HG03432 (cell line): Measurements from ENCODE around the gene SLC7A1.
"Not testable (repeated sequence)": the region's sequence is repeated elsewhere in the genome, so short reads cannot be mapped to it uniquely, and the experiment has no call there.

Source experiments
- ATAC-seq: cut with Tn5 transposase; IDR thresholded peaks from one replicate; pipeline ENCODE4 v1.9.1; 2021; ENCODE audit warnings: mild to moderate bottlenecking, moderate library complexity; ENCODE audit not compliant: unreplicated experiment

SLC7A1 gene

DNA sequence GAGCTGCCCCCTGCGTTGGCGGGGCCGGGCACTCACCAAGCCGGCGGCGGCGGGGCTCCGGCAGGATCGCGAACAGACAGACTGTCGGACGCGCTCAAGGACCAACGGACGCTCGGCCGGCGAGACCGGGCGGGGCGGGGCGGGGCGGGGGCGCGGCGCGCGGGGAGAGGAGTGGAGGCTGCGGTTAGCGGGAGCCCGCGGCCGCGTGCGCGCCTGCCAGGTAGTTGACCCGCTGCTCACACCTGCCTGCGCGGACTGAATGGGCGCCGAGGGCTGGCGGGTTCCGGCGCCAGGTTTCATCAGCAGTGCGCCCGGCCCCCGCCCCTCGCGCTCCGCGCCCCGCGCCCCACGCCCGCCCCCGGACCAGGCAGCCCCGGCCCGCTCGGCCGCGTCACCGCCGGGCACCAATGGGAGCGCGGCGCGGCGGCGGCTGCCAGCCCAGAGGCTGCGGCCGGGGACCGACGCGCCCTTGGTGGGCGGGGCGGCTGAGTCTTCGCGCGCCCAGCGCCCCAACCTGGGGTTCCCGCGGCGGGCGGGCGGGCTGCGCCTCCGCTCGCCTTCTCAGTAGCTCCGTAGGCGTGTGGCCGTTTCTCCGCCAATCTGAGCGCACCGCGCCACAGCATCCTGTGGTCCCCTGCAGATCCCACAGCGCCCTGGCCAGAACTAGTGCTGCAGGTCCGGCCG, at the start of gene SLC7A1:
Gene SLC7A1, minus strand, starts transcription at position 309 of the 684 bp plus-strand sequence. CDS start 59,500 bp downstream, outside the sequence.
- ATAC-seq, result peak; percentile 93

DNA sequence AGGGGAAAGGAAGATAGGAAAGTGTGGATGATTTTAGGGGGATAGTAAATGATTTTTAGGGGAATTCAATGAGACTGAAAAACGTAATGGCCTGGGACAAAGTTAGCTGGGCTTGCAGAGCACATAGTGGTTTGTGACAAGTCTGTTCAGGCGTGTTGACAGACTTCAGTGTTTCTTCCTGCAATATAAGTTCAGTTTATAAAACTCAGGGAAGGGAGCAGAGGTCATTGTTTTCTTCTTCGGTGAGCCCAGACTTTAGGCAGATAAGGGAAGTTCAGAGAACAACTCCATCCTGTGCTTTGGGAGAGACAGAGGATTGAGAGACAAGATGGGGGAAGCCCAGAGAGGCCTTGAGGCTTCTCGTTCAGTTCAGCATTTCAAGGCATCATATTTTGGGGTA, 45.2 kb upstream of the SLC7A1 start:
- no peak for ATAC-seq

DNA sequence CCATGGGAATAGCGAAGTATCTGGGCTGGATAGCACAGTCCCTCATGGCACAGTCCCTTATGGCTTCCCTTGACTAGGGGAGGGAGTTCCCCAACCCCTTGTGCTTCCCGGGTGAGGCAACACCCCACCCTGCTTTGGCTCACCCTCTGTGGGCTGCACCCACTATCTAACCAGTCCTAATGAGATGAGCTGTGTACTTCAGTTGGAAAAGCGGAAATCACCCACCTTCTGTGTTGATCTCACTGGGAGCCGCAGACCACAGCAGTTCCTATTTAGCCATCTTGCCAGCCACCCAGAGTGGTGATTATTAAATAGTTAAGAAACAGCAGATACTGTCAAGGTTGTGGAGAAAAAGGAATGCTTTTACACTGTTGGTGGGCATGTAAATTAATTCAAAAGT, 41.3 kb upstream of the SLC7A1 start:
- ATAC-seq, result not testable (repeated sequence)

DNA sequence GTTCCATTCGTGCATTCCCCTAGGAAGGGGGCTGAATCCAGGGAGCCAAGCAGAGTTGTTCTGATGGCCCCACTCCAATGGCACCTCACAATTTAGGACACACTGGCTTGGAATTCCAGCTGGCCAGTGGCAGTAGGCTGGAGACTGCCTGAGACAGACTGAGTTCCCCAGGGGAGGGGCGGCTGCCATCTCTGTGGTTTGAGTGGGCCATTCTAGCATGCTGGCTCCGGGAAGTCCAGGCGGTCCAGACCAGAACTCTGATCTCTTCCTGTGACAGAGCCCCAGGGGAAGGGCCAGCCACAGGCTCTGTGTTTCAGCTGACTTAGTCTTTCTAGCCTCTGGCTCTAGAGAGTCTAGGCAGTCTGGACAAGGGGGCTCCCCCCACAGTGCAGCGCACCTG, 29.5 kb upstream of the SLC7A1 start:
- ATAC-seq, result no peak

DNA sequence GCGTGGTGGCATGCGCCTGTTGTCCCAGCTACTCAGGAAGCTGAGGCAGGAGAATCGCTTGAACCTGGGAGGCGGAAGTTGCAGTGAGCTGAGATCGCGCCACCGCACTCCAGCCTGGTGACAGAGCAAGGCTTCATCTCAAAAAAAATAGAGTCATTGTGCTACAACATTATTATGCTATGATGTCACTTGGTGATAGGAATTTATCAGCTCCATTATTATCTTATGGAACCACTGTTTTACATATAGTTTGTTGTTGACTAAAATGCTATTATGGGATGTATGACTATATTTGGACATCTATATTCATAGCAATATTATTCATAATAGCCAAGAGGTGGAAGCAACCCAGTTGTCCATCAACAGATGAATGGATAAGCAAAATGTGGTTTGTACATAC, 26.4 kb upstream of the SLC7A1 start:
- ATAC-seq, result no peak

DNA sequence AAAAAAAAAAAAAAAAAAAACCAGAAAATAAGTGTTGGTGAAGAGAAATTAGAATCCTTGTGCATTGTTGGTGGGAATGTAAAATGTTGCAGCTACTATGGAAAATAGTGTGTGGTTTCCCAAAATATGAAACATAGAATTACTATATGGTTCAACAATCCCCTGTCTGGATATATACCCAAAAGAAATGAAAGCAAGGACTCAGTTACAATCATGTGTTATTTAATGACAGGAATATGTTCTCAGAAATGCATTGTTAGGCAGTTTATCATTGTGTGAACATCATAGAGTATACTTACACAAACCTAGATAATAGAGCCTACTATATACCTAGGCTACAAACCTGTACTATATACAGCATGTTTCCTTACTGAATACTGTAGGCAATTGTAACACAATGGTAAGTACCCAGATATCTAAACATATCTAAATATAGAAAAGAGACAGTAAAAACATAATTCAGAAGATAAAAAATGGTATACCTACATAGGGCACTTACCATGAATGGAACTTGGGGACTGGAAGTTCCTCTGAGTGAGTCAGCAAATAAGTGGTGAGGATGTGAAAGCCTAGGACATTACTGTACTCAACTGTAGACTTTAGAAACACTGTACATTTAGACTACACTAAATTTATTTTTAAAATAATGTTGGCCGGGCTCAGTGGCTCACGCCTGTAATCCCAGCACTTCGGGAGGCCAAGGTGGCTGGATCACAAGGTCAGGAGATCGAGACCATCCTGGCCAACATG, 25.7 kb upstream of the SLC7A1 start:
- ATAC-seq, result no peak

DNA sequence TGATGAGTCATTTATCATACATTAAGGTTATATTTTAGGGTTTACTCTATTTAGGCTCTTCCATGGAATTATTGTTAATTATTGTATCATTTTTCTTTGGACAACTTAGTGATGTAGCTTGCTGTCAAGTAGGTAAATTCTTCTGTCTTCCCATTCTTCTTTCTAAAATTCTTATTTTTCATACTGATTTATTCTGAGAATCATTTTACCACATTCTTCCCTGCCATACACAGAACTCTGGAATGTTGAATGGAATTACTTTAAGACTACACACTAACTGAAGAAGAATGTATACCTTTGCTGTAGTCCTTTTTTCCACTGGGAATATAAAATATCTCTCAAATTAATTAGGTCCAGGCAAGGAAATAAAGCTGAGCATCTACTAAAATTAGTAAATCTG, 24.5 kb upstream of the SLC7A1 start:
- ATAC-seq, result no peak

DNA sequence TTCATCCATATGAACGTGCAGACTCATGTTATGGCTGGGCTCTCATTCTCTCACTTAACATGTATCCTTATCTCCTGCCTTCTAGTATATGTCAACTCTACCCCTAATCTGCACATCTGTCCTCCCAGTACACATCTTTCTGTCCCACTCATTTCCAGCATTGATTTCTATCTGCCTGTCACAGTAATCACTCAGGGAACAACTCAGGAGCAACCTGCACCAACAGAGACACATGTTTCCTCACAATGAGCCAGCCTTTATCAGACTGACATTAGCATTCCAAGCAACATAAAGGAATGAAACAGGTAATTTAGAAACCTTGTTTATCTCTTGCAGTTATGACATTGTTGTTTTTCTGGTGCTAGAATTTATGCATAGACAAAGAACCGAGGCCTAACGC, 17.6 kb upstream of the SLC7A1 start:
- no peak for ATAC-seq

DNA sequence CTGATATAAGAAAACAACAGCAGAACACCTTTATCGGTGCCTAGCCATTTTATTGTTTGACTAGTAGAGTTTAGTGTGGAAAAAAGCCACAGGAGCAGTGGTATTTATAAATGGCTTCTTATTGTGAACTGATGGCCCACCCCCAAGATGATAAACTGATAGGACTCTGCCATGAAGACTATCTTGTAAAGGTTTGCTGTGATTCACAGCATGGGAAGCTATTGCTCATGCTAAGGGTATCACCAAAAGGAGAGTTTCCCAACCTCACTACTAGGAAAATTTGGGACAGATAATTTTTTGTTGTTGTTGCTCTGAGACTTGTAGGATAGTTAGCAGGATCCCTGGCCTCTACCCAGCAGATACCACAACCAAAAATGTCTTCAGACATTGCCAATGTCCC, 12.0 kb upstream of the SLC7A1 start:
- no peak for ATAC-seq

DNA sequence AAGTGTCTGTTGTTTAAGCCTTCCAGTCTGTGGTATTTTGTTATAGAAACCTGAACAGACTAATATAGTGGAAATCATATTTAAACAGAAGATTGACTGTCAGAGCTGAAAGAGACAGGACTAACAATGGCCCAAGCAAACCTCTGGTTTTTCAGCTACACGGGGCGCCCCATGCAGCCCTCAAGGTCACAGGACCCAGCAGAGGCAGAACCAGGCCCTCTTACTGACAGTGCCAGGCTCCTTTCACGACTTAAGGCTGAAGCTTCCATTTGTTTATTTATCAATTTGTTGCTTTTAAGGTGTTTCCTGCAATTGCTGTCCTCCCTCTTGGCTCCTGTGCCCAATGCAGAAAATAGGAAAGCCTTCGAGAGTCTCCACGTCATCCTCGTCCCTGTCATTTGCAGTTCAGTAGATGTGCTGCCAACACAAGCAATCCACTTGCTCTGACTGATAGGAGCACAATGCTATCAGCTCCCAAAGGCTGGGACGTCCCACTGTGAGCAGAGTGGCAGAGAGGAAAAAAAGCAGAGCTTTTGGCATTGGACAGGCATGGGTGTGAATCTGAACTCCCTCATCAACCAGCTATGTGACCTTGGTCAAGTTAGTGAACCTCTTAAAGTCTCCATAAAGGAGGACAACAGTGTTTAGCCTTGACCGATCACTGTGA, 10.5 kb upstream of the SLC7A1 start:
- ATAC-seq, result no peak

DNA sequence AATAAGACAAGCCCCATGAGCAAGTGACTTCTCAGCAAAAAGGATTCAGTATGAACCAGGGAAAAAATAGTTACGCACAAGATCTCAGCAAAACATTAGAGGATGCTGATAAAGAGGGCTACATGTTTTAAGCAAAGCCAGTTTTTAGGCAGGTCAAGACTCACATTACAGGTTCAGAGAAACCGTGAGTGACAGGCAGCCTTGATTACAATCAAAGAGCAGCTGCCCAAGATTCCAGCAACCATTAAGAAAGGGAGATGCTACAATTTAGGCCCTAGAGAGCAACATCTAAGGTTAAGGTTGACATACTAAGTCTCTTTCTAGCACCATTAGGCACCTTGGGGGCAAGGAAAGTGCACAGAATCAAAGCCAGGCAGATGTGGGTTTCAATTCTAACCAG, 2.8 kb upstream of the SLC7A1 start:
- ATAC-seq, result no peak

DNA sequence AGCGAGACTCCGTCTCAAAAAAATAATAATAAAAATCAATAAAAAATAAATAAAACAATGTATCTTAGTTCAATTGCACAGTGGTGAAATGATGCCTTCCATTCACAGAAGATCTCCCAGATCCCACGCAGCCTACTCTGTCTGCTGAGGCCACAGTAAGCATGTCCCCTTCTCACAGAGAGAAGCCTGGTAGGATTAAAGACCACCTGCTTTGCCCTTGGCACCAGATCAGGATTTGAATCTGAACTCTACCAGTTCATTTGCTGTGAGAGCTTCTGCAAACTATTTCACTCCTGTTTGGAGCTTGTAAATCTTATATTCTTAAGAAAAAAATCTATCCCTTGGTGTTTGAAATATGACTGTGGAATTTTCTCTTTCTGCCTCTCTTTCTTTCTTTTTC, 2.2 kb upstream of the SLC7A1 start:
- ATAC-seq, result no peak

DNA sequence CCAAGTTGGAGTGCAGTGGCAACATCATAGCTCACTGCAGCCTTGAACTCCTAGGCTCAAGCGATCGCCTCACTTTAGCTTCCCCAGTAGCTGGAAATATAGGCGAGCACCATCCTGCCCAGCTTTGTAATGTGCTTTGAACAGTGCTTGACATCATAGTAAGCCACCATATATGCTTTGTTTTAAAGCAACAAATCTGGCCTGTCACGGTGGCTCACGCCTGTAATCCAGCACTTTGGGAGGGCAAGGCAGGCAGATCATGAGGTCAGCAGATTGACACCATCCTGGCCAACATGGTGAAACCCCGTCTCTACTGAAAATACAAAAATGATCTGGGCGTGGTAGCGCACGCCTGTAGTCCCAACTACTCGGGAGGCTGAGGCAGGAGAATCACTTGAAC, 1.8 kb upstream of the SLC7A1 start:
- no peak for ATAC-seq

DNA sequence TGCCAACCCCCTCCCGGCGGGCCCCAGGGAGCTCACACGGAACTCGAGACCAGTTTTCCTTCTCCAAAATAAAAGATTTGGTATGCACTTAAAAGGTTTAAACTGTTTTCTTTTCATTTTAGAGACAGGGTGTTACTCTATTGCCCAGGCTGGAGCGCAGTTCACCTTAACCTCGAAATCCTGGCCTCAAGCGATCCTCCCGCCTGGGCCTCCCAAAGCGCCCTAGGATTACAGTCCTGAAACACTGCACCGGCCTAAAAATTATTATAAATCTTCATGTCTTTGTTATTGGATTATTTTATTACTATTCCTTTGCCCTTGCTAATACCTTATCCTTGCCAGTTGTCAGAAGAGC, 553 bp upstream of the SLC7A1 start:
- no peak for ATAC-seq

DNA sequence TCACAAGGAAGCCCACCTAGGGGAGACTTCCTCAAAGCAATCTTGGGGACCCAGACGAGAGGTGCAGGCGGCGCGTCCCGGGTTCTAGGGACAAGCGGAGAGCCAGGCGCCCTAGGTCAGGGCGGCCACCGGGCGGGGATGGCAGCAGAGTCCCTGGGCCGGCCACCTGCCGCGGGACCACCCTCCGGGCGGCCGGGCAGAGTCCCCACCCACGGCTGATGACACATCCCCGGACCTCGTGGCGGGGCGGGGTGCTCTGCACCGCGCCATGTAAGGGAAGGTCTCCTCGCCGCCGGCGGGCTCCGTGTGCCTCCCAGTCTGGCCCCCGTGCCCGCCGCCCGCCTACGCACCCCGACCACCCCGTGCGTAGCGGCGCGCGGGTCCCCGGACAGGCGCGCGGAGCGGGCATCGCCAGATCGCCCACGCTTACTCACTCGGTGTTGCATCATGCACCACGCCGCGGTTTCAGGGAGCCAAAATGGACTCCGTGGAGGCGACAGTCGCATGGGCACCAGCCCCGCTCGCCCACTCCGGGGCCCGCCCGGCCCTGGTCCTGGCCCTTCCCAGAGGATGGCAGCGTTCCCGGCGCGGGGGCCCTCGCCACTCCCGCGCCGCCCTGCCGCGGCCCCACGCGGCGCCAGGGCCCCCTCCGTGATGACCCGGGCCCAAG, 643 bp downstream of the SLC7A1 start:
- ATAC-seq, result peak; percentile 47

DNA sequence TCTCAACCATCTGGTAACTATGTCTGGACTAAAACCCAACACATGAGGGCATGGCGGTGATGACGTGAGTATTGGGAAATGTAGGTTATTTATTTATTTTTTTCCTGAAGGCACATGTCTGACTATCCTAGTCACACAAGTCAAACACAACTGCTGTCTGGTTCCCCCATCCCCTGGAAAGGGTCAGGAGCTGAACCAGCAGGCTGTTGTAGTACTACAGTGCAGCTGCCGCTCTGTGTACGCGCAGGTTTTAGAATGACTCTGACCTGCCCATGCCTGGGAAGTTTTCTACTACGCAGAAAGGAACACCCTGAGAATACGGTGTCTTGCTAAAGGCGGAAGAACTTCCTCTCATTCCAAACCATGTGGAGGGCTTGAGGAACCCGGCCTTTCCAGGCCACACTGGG, 1.2 kb downstream of the SLC7A1 start:
- ATAC-seq, result peak; percentile 33

DNA sequence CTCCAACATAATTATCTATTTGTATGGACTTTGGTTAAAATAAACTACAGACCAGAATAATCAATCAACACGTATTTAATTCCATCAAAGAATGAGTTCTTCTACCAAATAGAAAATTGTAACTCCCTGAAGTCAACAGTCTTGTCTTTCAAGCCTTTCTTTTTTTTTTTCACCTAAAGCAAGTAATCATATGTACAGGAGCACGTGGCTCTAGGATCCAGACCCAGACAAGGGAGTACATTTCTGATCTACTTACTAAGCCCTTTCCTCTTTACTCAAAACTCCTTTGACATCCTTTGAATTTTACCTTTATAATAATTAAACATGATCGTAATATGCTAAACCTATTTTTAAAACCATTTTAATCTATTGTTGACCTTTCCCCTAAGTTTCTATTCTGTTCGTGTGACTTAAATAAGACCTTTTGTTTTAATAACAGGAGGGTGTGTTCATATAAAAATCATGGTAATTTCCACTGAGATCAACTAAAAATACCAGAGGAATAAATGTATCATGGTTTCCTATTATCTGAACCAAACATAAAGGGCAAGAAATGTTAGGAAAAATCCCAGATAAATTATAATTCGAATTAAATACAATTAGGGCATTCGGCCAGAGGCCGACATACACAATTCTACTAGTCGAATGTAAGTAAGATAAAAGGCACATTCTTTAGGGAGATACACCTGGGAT, 1.7 kb downstream of the SLC7A1 start:
- no peak for ATAC-seq

DNA sequence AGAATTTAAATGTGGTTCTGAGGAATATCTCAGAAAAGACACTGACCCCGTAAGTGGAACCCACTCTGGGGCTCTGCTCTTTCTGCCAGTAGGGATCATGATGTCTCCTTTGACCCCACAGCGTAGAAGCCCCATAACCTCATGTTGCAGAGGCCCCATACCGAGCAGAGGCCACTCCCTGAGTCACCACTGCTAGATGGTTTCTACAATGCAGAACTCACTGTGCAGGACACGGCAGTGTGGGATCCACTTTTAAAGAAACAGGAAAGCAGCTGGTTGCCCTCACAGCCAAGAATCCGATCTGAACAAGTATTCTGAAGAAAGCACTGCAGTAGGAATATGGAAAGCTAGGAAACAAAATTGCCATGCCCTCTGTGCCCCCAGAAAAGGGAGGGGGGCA, 4.2 kb downstream of the SLC7A1 start:
- ATAC-seq, result no peak

DNA sequence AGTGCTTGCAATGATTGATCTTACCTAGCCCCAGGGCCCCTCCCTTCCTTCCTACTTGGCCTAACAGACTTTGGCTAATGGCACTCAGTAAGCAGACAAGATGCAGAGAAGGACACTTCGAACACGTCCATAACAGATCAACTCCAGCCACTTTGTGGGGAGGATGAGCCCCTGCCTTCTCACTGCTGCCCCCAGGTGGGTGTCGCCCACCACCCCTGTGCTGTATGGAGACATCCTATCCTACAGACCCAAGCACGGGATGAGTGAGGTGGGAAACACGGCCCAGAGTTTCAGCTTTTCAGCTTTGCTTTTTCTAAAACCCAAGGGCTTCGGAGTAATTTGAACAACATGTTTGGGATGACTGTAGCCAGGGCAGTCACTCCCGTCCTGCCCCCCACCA, 5.5 kb downstream of the SLC7A1 start:
- no peak for ATAC-seq

DNA sequence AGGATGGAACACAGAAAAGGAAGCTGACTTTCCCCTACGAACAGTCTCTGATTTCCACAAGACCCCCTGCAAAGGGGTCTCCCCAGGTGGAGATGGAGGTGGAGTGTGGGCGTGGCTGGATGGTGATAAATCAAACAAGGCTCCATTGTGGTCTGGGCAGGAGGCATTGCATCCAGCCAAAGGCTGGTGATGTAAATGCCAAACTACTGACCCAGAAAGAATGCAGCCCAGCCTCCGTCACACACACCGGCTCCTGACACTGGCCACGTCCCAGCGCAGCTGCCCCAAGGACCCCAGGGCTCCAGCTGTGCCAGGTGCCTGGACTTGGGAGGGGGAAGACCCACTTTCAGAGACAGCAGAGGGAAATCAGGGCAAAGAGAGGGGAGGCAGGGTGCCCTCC, 6.3 kb downstream of the SLC7A1 start:
- no peak for ATAC-seq

DNA sequence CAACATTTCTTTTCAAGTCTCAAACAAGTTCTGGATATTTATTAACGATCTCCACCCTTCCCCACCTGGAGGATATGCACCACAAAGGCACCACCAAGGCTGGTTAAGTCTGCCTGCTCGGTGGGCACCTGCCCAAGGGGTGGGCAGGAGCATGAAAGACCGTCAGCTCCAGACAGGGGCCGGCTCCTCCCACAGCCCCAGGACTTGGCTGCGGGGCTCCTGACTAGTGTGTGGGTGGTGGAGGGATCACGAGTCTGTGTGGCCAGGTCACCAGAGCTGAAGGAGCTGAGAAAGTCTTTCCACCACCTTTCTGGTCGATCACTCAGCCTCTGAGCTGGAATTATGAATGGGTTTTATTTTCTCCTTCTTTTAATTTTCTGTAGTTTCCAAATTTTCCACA, 7.8 kb downstream of the SLC7A1 start:
- no peak for ATAC-seq
